ENCODE data around the gene LCP1.

DNA sequence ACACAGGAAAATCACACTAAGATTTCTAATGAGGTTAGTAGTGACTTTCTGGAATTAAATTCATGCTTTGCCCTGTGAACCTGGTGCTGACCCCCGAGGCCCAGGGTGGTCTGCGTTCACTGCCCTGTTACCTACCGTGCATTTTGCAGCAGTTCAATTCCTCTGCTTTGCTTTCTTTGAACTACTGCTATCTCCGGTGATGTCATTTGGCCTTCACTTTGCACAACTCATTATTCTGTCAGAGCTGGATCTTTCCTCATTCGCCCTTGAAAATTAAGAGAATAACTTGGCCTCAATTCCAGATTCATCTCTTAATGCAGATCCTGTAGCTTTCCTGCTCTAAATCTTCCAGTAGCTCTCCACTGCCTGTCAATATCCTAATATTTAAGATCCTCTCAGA, 21.0 kb upstream of the LCP1 start:
- TF ChIP-seq EZH2 (IDR thresholded peaks at IDR 0.05; ENCODE audit: insufficient read depth, poor library complexity, severe bottlenecking): no peak
- no peak for TF ChIP-seq EZH2phosphoT487 (IDR thresholded peaks at IDR 0.05; ENCODE audit: insufficient read depth, low read depth)

All from GM23248 (cell line).